Right lobe of liver (tissue), 6 donors: ENCODE measurements around the gene A2ML1. TPM values are rescaled to one million over a fixed set of nuclear protein-coding genes. Genes with fewer than 3 reads are reported as not detected.

Experiments used
- ATAC-seq, 4 donors: fragments of 200-7000 bp; cut with Tn5 transposase; one replicate each; pipeline ENCODE4 v1.9.1; 2020; ENCODE audit warnings: mild to moderate bottlenecking in 4 of 4, moderate library complexity in 4 of 4
- DNase-seq, 3 donors: peaks; one replicate each; pipeline ENCODE4 v3.0.0-alpha.2; 2020
- H3K27ac ChIP-seq, 3 donors: fragments of 200-600 bp; one replicate each; pipeline ENCODE4 v1.8.0; 2022
- H3K27me3 ChIP-seq, 2 donors: fragments of 200-600 bp; one replicate each; pipeline ENCODE4 v1.8.0; 2022
- H3K36me3 ChIP-seq, 4 donors: fragments of 200-600 bp; sonication (generic) in 1 of 4; one replicate each; pipeline versions ENCODE4 v1.5.1 to v1.8.0; 2017 to 2022; ENCODE audit warnings: control low read depth in 1 of 4
- H3K4me1 ChIP-seq, 4 donors: fragments of 200-600 bp; sonication (generic) in 1 of 4; one replicate each; pipeline versions ENCODE4 v1.5.1 to v1.8.0; 2017 to 2022; ENCODE audit warnings: control low read depth in 1 of 4
- H3K4me3 ChIP-seq, 3 donors: fragments of 200-600 bp; one replicate each; pipeline ENCODE4 v1.8.0; 2022
- H3K9me3 ChIP-seq, 4 donors: fragments of 200-600 bp; sonication (generic) in 1 of 4; one replicate each; pipeline versions ENCODE4 v1.5.1 to v1.8.0; 2017 to 2022; ENCODE audit warnings: control low read depth in 1 of 4
- POLR2A ChIP-seq: fragments of 450-650 bp; IDR thresholded peaks from one replicate; pipeline ENCODE4 v1.6.1; 2017; ENCODE audit warnings: antibody characterized with exemption, mild to moderate bottlenecking
- WGBS: methylation state at CpG from one replicate; pipeline ENCODE4 v1.1.6; 2018; ENCODE audit warnings: low coverage, low lambda C conversion rate; ENCODE audit not compliant: insufficient coverage; ENCODE audit errors: missing lambda C conversion rate; 5-methylcytosine and 5-hydroxymethylcytosine counted together
- intact Hi-C, 2 donors: fragments of 100-400 bp; cut with DNase I; formaldehyde crosslinking; loops; one replicate each; pipeline versions ENCODE4 v1.11.2 to v1.14.1; 2022
- total RNA-seq, 6 experiments: library from RNA; depleted of rRNA in 2 of 6; stranded (reverse); fragments of >200 nt in 2 of 6; fragmentation: NEBNext Ultra II Directional in 3 of 6; extraction: Animal tissue kit (Norgen Biotek cat#: 25700) in 3 of 6; gene quantifications; one replicate each; pipeline versions ENCODE4 v1.1.0 to v1.2.4, GENCODE V29; 2016 to 2023
- TF ChIP-seq, protein P1 (sequence below), 4 donors: fragments of 200-600 bp in 3 of 4; fragments of 450-650 bp in 1 of 4; IDR thresholded peaks; one replicate each; pipeline versions ENCODE4 v1.5.1 to v1.8.0; 2016 to 2022; ENCODE audit warnings: antibody characterized with exemption in 4 of 4, mild to moderate bottlenecking in 2 of 4
- donor health status: DM: no; HTN: yes; CAD: no.
- donor health status: DM: no; HTN: no; CAD: no.
- donor health status: DM: no; HTN: no; CAD: no.
- donor health status: DM: no; HTN: yes; CAD: no.
- donor health status: DM: no; HTN: yes; CAD: no.

Gene A2ML1
- total RNA-seq, 6 experiments from 2014 or later: 0.07 TPM; not detected in 5

GRCh38 chr12:8867786-8868185 is 45.4 kb downstream of the A2ML1 start:
- Histone ChIP-seq H3K4me3 (no peak overlapping the region), H3K4me1 (no peaks in the 10 kb centered on the region), H3K9me3 (no peaks in the 10 kb centered on the region), H3K27ac (no peak overlapping the region), H3K27me3 (no peaks in the 10 kb centered on the region), H3K36me3 (no peaks in the 10 kb centered on the region)
- intact Hi-C loops: no loop called here
- TF ChIP-seq, protein P1, sequence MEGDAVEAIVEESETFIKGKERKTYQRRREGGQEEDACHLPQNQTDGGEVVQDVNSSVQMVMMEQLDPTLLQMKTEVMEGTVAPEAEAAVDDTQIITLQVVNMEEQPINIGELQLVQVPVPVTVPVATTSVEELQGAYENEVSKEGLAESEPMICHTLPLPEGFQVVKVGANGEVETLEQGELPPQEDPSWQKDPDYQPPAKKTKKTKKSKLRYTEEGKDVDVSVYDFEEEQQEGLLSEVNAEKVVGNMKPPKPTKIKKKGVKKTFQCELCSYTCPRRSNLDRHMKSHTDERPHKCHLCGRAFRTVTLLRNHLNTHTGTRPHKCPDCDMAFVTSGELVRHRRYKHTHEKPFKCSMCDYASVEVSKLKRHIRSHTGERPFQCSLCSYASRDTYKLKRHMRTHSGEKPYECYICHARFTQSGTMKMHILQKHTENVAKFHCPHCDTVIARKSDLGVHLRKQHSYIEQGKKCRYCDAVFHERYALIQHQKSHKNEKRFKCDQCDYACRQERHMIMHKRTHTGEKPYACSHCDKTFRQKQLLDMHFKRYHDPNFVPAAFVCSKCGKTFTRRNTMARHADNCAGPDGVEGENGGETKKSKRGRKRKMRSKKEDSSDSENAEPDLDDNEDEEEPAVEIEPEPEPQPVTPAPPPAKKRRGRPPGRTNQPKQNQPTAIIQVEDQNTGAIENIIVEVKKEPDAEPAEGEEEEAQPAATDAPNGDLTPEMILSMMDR (IDR thresholded peaks at IDR 0.05): no peak
- no peak for TF ChIP-seq POLR2A
- 82% methylated on average over 4 of the region's 6 CpGs for WGBS
- DNase-seq (no peak), ATAC-seq (no peak)

- Histone ChIP-seq H3K36me3 (no peaks in the 10 kb centered on the region), H3K27me3 (no peaks in the 10 kb centered on the region), H3K4me1 (no peaks in the 10 kb centered on the region), H3K27ac (no peak overlapping the region), H3K9me3 (no peaks in the 10 kb centered on the region), H3K4me3 (no peak overlapping the region)
- 71% methylated on average over 1 of the region's 1 CpG for WGBS
- DNase-seq (no peak), ATAC-seq (no peak)
- TF ChIP-seq, protein P1 (IDR thresholded peaks at IDR 0.05): no peak
- TF ChIP-seq POLR2A: no peak
- intact Hi-C loops: no loop called here
These were observed 48.2 kb downstream of the A2ML1 start for GRCh38 chr12:8870586-8870985.

DNA sequence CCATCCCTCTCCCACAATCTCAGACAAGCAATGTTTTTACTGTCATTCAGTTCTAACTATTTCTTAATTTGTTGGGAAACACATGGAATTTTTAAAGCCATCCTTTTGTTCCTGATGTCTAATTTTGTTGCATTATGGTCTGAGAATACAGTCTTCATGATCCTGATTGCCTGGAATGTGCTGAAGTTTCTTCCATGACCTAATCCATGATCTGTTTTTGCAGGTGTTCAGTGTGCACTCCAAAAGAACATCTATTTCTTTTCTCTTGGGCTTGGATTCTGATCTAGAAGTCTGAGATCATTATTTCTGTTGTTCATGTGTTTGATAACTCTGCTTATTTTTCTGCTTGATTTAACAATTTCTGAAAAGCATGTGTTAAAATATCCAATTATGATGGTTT is 48.6 kb downstream of the A2ML1 start:
- intact Hi-C loops: no loop called here
- no peak for ATAC-seq

DNA sequence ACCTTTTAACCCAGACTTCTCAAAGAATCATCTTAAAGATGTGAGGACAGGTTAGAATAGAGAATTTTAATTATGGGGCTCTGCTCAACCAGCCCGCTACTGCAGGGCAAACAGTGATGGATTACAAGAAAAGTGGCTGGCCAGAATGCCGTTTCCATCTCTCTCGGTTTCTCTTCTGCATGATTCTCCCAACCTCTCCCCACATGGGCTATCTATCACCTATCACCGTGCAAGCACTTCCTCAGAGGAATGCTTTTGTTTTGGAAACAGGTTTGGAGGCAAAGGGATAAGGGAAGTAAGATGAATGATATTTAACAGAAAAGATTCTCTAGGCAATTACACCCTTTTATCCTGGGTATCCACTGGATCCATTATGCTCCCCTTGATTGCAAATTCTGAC is 54.5 kb downstream of the A2ML1 start:
- H3K36me3 ChIP-seq: no peaks in the 10 kb centered on the region
- 29% methylated on average over 4 of the region's 4 CpGs for WGBS
- no peak overlapping the region for H3K4me3 ChIP-seq
- no peaks in the 10 kb centered on the region for H3K27me3 ChIP-seq
- ATAC-seq (no peak), DNase-seq (no peak)
- H3K9me3 ChIP-seq: no peaks in the 10 kb centered on the region
- H3K27ac ChIP-seq: no peak overlapping the region
- intact Hi-C loops: no loop called here
- no peaks in the 10 kb centered on the region for H3K4me1 ChIP-seq
- TF ChIP-seq, protein P1 (IDR thresholded peaks at IDR 0.05): no peak
- no peak for TF ChIP-seq POLR2A

More for the DNA sequence above, 48.6 kb downstream of the A2ML1 start:
- TF ChIP-seq, protein P1 (IDR thresholded peaks at IDR 0.05): no peak
- no peak for TF ChIP-seq POLR2A
- no peak overlapping the region for H3K27ac ChIP-seq
- no peaks in the 10 kb centered on the region for H3K4me1 ChIP-seq
- no peaks in the 10 kb centered on the region for H3K36me3 ChIP-seq
- H3K9me3 ChIP-seq: no peaks in the 10 kb centered on the region
- DNase-seq: no peak
- H3K4me3 ChIP-seq: no peak overlapping the region
- no peaks in the 10 kb centered on the region for H3K27me3 ChIP-seq
